Measurements from ENCODE around the gene GASK1B.

The GASK1B gene

DNA sequence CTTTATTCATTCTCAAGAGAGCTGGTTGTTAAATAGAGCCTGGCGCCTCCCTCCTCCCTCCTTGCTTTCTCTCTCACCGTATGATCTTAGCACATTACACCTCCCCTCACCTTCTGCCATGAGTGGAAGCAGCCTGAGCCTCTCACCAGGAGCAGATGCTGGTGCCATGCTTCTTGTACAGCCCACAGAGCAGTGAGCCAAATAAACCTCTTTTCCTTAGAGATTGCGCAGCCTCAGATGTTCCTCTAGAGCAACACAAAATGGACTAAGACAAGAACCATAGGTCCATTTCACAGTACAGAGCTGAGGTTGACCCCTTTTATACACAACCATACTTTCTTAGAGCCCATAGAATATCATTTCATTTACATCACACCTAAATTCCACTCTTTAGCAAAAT is 27.4 kb upstream of the GASK1B start:
- TF ChIP-seq GATA3 (IDR thresholded peaks at IDR 0.05; ENCODE audit: low read depth, low read length) (no peak), GATA2 (IDR thresholded peaks at IDR 0.05; ENCODE audit: low read depth, low read length) (no peak)

DNA sequence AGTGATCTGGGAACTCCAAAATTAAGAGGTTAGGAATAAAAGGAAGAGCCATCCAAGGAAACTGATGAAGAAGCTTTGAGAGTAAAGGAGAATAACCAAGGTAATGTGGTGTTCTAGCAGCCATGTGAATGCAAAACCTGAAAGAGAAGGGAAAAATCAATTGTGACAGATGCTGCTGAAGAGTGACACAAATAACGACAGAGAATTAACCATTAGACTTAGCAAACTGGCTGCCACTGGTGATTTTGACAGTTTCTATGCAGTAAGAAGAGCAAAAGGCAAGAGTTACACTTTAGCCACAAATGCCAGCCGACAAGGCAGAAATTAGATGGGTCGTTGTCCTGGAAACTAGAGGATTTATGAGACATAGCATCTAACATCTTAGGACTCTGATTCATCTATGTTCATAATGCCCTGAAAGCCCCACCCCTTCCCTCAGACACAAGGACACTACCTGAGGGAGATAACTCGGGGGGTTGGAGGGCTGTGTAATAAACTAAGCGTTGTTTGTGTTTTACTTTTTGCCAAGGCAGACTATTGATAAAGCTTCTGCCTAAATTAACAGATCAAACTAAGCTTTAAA is 24.5 kb upstream of the GASK1B start:
- TF ChIP-seq GATA3 (IDR thresholded peaks at IDR 0.05; ENCODE audit: low read depth, low read length) (no peak), GATA2 (IDR thresholded peaks at IDR 0.05; ENCODE audit: low read depth, low read length) (no peak)

DNA sequence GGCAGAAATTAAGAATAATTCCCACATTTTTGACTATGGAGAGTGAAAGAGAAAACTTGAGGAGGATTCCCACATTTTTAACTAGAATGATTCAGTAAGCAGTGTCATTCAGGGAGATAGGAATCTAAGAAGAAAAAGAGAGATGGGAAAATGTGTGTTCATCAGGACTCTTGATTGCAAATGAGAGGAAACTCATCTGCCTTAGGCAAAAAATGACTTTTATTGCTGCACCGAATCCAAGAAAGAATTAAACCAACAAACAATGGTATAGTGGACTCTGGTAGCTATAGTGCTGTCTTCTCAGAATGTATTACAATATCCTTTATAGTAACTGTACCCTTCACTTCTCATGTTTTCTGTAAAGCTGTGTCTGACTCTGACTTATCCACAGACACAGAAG is 22.5 kb upstream of the GASK1B start:
- TF ChIP-seq GATA2 (IDR thresholded peaks at IDR 0.05; ENCODE audit: low read depth, low read length): no peak
- TF ChIP-seq GATA3 (IDR thresholded peaks at IDR 0.05; ENCODE audit: low read depth, low read length): no peak

DNA sequence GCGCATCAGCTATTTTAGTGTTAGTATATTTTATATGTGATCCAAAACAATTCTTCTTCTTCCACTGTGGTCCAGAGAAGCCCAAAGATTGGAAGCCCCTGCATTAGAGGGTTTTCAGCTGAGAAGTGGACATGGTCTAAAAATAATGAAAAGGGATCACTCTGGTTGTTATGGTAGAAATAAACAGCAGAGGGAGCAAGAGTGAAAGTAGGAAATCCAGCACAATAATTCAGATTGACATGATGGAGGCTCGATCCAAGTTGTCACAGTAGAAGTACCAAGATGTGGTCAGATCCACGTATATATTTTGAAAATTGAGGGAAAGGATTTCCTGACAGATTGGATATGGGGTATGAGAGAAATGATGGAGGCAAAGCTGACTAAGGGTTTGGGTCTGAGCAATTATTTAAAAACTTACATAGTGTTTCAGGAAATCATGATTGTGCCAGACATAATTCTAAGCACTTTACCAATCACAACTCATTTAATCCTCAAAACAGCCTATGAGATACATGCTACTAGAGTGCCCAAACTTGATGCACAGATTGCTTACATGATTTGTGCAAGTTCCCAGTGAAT is 20.4 kb upstream of the GASK1B start:
- TF ChIP-seq GATA2 (IDR thresholded peaks at IDR 0.05; ENCODE audit: low read depth, low read length) (no peak), GATA3 (IDR thresholded peaks at IDR 0.05; ENCODE audit: low read depth, low read length) (no peak)

DNA sequence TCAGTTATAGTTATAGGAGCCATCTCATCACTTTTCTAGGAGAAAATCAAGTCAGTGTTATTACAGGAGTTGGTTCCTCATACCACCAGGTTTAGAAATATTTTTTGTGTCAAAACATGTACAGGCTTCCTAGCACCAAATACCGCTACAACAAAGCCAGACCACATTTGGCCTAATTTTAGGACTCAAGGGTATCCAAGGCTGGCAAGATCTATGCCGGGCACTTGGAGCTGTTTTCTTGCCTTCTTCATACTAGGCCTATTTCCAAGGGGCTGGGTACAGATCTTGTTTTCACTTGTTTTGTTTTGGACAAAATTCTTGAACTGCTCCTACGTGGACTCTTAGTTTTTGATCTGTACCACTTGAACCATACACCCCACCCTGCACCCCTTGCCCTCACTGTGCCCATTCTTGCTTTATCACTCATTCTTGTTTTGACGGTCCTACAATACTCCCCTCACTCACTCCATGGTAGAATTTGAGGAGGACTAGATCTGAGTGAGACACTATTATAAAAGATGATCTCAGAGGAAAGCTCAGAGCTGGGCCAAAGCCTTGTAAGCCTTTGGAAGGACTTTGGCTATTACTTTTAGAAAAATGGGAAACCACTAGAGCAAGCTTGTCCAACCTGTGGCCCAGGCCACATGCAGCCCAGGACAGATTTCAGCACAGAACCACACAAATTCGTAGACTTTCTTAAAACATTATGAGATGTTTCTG is 19.8 kb upstream of the GASK1B start:
- TF ChIP-seq GATA2 (IDR thresholded peaks at IDR 0.05; ENCODE audit: low read depth, low read length): no peak
- no peak for TF ChIP-seq GATA3 (IDR thresholded peaks at IDR 0.05; ENCODE audit: low read depth, low read length)

DNA sequence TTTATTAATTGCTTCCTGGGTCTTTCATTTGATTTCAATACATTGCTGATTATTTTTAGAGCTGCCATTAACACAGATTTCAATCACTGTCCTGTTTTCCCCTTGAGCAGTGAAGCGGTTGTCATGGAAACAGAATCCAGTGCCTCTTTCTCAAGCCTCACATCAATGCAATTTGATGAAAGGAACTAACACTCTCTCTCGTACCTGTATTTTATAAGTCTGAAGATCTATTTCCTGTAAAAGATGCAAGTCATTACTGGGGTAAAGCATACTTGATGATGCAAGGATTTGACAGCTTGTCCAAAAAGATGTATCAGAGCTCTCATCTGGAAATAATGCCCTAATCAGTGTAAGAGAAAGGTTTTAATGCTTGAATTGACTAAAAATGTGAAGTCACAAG is 17.9 kb upstream of the GASK1B start:
- TF ChIP-seq GATA3 (IDR thresholded peaks at IDR 0.05; ENCODE audit: low read depth, low read length) (no peak), GATA2 (IDR thresholded peaks at IDR 0.05; ENCODE audit: low read depth, low read length) (no peak)

DNA sequence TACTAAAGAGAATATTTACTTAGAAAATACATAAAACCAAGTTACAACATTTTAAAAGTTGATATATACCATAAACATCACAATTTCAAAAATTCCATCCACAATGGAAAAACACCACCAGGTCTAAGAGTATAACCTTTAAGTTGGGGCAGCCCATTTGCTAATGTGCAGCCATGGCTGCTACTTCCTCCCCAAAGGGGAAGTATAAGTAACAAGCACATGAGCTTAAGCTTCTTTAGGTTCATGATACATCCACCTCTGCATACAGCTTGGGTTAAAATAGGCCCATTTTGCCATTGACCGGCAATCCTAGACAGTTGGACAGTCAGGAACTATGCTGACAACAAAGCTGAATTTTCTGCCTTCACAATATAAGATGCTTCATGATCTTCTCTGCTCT is 16.6 kb upstream of the GASK1B start:
- TF ChIP-seq GATA3 (IDR thresholded peaks at IDR 0.05; ENCODE audit: low read depth, low read length) (no peak), GATA2 (IDR thresholded peaks at IDR 0.05; ENCODE audit: low read depth, low read length) (no peak)

DNA sequence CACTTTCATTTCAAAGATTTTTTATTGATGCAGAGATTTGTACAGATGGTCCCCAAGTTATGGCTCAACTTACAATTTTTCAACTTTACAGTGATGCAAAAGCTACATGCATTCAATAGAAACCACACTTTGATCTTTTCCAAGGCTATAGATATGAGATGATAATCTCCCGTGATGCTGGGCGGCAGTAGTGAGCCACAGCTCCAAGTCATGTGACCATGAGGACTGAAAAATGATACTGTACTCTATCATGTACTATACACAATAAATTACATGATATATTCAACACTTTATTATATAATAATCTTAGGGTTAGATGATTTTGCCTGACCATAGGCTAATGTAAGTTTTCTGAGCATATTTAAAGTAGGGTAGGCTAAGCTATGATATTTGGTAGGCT is 14.0 kb upstream of the GASK1B start:
- no peak for TF ChIP-seq GATA3 (IDR thresholded peaks at IDR 0.05; ENCODE audit: low read depth, low read length)
- no peak for TF ChIP-seq GATA2 (IDR thresholded peaks at IDR 0.05; ENCODE audit: low read depth, low read length)

DNA sequence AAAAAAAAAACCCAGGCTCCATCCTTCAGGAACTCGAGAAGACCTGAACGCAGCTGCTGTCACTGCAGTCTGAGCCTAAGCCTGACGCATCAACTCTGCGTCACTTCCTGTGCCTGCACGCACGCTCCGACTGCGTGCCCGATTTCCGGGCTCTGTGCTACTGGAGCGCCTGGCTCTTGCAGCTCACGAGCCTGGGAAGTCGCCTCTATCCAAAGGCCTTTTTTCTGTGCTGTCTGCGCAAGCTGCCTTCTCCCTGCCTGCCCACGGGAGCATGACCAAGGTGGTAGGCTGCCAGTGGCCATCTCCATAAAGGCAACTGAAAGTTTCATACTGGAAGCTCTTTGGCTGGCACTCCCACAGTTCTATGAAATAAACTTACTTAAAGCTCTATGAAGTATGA is 9.9 kb upstream of the GASK1B start:
- TF ChIP-seq GATA2 (IDR thresholded peaks at IDR 0.05; ENCODE audit: low read depth, low read length) (no peak), GATA3 (IDR thresholded peaks at IDR 0.05; ENCODE audit: low read depth, low read length) (no peak)

DNA sequence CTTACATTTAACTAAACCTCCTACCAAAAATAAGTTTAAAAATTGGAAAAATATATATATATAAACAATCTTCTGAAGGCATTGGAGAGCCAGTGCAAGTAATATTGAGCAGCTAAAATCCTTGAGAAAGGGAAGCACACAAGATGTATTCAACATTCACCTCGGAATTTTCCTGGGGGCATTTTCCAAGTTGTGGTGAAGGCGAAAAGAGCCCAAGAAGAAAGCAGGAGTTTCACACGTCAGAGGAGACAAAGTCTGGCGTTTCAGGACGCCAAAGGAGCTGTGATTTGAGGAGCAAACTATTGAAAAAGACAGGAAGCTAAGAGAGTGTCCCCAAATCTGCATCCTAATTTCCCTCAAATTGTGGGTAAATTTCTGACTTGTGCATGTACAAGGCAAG is 9.1 kb upstream of the GASK1B start:
- no peak for TF ChIP-seq GATA2 (IDR thresholded peaks at IDR 0.05; ENCODE audit: low read depth, low read length)
- TF ChIP-seq GATA3 (IDR thresholded peaks at IDR 0.05; ENCODE audit: low read depth, low read length): no peak

DNA sequence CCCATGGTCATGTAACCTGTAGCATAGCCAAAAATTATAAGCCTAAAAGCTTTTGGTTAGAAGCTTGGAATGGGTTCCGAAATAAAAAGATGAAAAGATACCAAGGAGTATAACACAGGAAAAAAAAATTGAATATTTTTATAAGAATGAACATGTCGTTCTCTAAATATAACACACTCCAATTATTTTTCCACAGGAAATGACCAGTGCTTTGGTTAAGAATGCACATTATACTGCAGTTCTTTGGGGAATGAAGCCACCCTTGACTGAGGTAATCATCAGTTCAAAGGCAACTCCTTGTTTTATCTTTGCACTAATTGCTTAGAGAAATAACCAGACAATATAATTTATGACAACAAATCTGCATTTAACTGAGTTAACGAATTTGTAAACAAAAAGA is 6.6 kb upstream of the GASK1B start:
- TF ChIP-seq GATA3 (IDR thresholded peaks at IDR 0.05; ENCODE audit: low read depth, low read length) (no peak), GATA2 (IDR thresholded peaks at IDR 0.05; ENCODE audit: low read depth, low read length) (no peak)

DNA sequence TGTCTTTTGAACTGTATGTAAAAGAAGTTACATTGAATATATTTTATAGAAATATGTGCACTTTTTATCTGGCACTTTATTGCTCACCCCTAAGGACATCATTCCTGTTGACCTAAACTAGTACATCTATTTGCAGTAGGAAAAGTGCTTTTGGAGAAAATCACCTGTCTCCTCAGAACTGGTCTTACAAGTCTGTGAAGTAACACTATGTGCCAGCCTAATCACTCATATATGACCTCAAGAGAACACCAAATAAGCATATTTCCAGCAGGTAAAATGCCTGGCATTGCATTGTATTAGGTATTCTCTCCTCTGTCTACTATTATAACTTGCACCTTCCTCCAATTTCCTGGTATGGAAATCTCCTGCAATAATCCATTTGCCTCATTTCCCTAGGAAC is 4.0 kb upstream of the GASK1B start:
- TF ChIP-seq GATA3 (IDR thresholded peaks at IDR 0.05; ENCODE audit: low read depth, low read length) (no peak), GATA2 (IDR thresholded peaks at IDR 0.05; ENCODE audit: low read depth, low read length) (no peak)

DNA sequence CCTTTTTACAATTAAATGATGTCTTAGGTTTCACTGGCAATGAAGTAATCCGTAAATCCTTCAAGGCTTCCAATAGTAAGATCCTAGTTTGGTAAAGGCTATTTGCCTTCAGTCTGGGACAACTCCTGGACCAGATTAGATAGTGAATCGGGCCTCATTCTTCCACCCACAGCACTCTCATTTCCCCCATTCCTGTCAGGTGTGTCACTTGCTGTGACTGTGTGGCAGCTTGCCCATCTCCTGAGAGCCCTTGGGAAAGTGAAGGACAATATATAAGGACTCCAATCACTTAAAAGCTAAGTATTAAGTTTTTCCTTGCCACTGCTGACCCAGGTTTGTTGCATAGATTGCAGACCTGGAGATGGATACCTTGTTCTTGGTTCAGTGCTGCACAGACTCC is 3.3 kb upstream of the GASK1B start:
- TF ChIP-seq GATA2 (IDR thresholded peaks at IDR 0.05; ENCODE audit: low read depth, low read length): no peak
- no peak for TF ChIP-seq GATA3 (IDR thresholded peaks at IDR 0.05; ENCODE audit: low read depth, low read length)

DNA sequence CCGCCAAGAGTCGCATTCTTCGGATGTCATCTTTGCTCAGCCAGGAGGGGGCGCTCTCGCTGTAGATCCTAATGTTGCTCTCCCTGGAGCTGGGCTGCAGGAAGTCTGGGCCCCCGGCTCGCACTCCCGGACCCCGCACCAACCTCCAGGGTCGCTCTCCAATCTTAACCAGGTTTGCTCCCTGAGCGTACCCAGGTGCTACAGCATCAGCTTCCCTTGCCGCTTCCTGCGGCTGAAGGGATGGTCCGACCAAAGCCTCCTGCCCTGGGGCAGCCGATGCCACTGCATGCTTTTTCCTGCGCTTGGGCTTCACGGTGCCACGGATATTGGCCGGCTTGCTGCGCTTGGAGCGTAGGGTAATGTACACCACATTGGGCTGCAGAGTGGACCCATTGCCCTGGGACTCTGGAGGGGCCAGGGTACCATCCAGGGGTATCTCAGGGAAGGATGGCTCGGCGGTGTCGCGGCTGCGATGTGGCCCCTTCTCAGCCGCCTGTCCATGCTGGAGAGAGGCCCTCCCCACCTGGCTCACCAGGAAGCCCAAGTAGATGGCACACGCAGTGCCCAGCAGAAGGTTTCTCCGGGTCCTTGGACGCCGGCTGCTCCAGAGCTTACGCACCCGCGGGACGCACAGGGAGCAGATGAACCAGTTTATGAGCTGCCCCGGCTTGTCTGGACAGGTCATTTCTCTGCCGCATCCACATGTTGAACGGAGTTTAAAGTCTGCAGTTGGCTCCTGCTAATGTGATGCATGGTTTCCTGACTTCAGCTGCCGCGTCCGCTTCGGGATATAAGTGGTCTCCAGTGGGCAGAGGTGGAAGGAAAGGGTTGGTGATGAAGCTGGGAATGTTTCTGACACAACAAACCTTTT is 1.9 kb downstream of the GASK1B start:
- TF ChIP-seq GATA2 (IDR thresholded peaks at IDR 0.05; ENCODE audit: low read depth, low read length) (no peak), GATA3 (IDR thresholded peaks at IDR 0.05; ENCODE audit: low read depth, low read length) (no peak)
